ENCODE data around the gene PARD6G. TPM values are rescaled to one million over a fixed set of nuclear protein-coding genes. Genes with fewer than 3 reads are reported as not detected.

PARD6G gene
- total RNA-seq, 6 donors from 2014 or later = 1.4 to 6.1 (median 3.5) TPM

Other genes with a start within 250 kb of the PARD6G start
- gene RBFA, start 213.1 kb downstream of the PARD6G start, total RNA-seq = 10 to 100 TPM; 19.2 to 32.5 (median 24.5) TPM
- gene ADNP2, start 138.3 kb downstream of the PARD6G start, total RNA-seq = 10 to 100 TPM; 12.4 to 26.6 (median 16.1) TPM

Measured in upper lobe of left lung (tissue), 6 donors.